H9 (cell line): ENCODE measurements around the gene TNFSF10. TPM values are rescaled to one million over a fixed set of nuclear protein-coding genes. Genes with fewer than 3 reads are reported as not detected.

Experiments used
- DNase-seq: peaks from one replicate; pipeline ENCODE4 v3.0.0-alpha.2; 2017
- H2AFZ ChIP-seq: one replicate; pipeline ENCODE4 v1.6.1; 2013; ENCODE audit warnings: mild to moderate bottlenecking, low read length, control low read depth, moderate library complexity
- H2AK5ac ChIP-seq: 2 replicates; pipeline ENCODE4 v1.6.1; 2013; ENCODE audit warnings: low read length, control low read depth, mixed read lengths; ENCODE audit not compliant: insufficient read length
- H2BK120ac ChIP-seq: one replicate; pipeline ENCODE4 v1.6.1; 2013; ENCODE audit warnings: low read depth, mild to moderate bottlenecking, low read length, control low read depth, inconsistent platforms; ENCODE audit not compliant: poor library complexity, severe bottlenecking
- H2BK12ac ChIP-seq: 2 replicates; pipeline ENCODE4 v1.6.1; 2013; ENCODE audit warnings: low read length, control low read depth, mixed read lengths, low read depth; ENCODE audit not compliant: insufficient read length
- H2BK15ac ChIP-seq: 2 replicates; pipeline ENCODE4 v1.6.1; 2013; ENCODE audit warnings: low read depth, low read length, control low read depth
- H2BK20ac ChIP-seq: one replicate; pipeline ENCODE4 v1.6.1; 2013; ENCODE audit warnings: low read depth, mild to moderate bottlenecking, low read length, control low read depth, inconsistent platforms; ENCODE audit not compliant: poor library complexity, severe bottlenecking
- H2BK5ac ChIP-seq: 2 replicates; pipeline ENCODE4 v1.6.1; 2013; ENCODE audit warnings: low read length, control low read depth, mixed read lengths; ENCODE audit not compliant: insufficient read length
- H3K14ac ChIP-seq: 2 replicates; pipeline ENCODE4 v1.6.1; 2013; ENCODE audit warnings: low read length, control low read depth; ENCODE audit not compliant: insufficient read depth
- H3K18ac ChIP-seq: 2 replicates; pipeline ENCODE4 v1.6.1; 2013; ENCODE audit warnings: low read depth, mild to moderate bottlenecking, mixed read lengths, low read length, control low read depth; ENCODE audit not compliant: insufficient read length
- H3K23ac ChIP-seq: 2 replicates; pipeline ENCODE4 v1.6.1; 2013; ENCODE audit warnings: low read length, control low read depth, mixed read lengths, low read depth; ENCODE audit not compliant: insufficient read length
- H3K23me2 ChIP-seq: 2 replicates; pipeline ENCODE4 v1.6.1; 2013; ENCODE audit warnings: low read depth, mild to moderate bottlenecking, mixed read lengths, low read length, control low read depth; ENCODE audit not compliant: insufficient read length, poor library complexity, severe bottlenecking
- H3K27ac ChIP-seq: 2 replicates; pipeline ENCODE4 v1.5.1; 2013; ENCODE audit warnings: low read length, control low read depth, mixed read lengths, low read depth; ENCODE audit not compliant: insufficient read length
- H3K27me3 ChIP-seq: 2 replicates; pipeline ENCODE4 v1.6.1; 2013; ENCODE audit warnings: low read length, control low read depth, inconsistent platforms; ENCODE audit not compliant: insufficient read depth
- H3K4ac ChIP-seq: 2 replicates; pipeline ENCODE4 v1.6.1; 2013; ENCODE audit warnings: low read depth, mild to moderate bottlenecking, control low read depth, inconsistent platforms, low read length, moderate library complexity
- H3K4me1 ChIP-seq: 2 replicates; pipeline ENCODE4 v1.6.1; 2013; ENCODE audit warnings: low read length, control low read depth, inconsistent platforms; ENCODE audit not compliant: insufficient read depth
- H3K4me2 ChIP-seq: 2 replicates; pipeline ENCODE4 v1.6.1; 2013; ENCODE audit warnings: low read length, control low read depth, mixed read lengths; ENCODE audit not compliant: insufficient read length, insufficient read depth
- H3K56ac ChIP-seq: 2 replicates; pipeline ENCODE4 v1.6.1; 2013; ENCODE audit warnings: low read depth, mild to moderate bottlenecking, mixed read lengths, low read length, control low read depth; ENCODE audit not compliant: insufficient read length
- H3K79me1 ChIP-seq: 2 replicates; pipeline ENCODE4 v1.6.1; 2013; ENCODE audit warnings: low read depth, mild to moderate bottlenecking, moderate library complexity, low read length, control low read depth, inconsistent platforms; ENCODE audit not compliant: insufficient read depth, poor library complexity, severe bottlenecking
- H3K79me2 ChIP-seq: 2 replicates; pipeline ENCODE4 v1.6.1; 2013; ENCODE audit warnings: low read length, control low read depth, inconsistent platforms; ENCODE audit not compliant: insufficient read depth
- H3K9ac ChIP-seq: 2 replicates; pipeline ENCODE4 v1.6.1; 2013; ENCODE audit warnings: low read length, control low read depth, mixed read lengths; ENCODE audit not compliant: insufficient read length; ENCODE audit errors: extremely low read depth
- H3K9me3 ChIP-seq: one replicate; pipeline ENCODE4 v1.6.1; 2013; ENCODE audit warnings: low read depth, low read length, inconsistent platforms; ENCODE audit not compliant: control insufficient read depth
- H3T11ph ChIP-seq: one replicate; pipeline ENCODE4 v1.6.1; 2013; ENCODE audit warnings: mild to moderate bottlenecking, low read length, control low read depth, inconsistent platforms
- H4K20me1 ChIP-seq: one replicate; pipeline ENCODE4 v1.6.1; 2013; ENCODE audit not compliant: control insufficient read depth, insufficient read length, insufficient read depth
- H4K5ac ChIP-seq: 2 replicates; pipeline ENCODE4 v1.6.1; 2013; ENCODE audit warnings: low read depth, mild to moderate bottlenecking, mixed read lengths, low read length, control low read depth; ENCODE audit not compliant: insufficient read length
- H4K8ac ChIP-seq: replicated peaks from 2 replicates; pipeline ENCODE4 v1.6.1; 2013; ENCODE audit warnings: low read length, control low read depth, mixed read lengths, low read depth; ENCODE audit not compliant: insufficient read length
- H4K91ac ChIP-seq: 2 replicates; pipeline ENCODE4 v1.6.1; 2013; ENCODE audit warnings: low read depth, mild to moderate bottlenecking, moderate library complexity, mixed read lengths, low read length, control low read depth; ENCODE audit not compliant: insufficient read length
- H3K27ac Mint-ChIP-seq, 3 experiments: 2 replicates in 2 of 3; 3 replicates in 1 of 3; pipeline ENCODE4 v1.8.0; 2020 to 2021; ENCODE audit warnings: mixed read lengths in 3 of 3, mild to moderate bottlenecking in 1 of 3, moderate library complexity in 1 of 3
- H3K27me3 Mint-ChIP-seq: 2 replicates; pipeline ENCODE4 v1.8.0; 2021; ENCODE audit warnings: low read depth, mild to moderate bottlenecking, moderate library complexity, mixed read lengths
- H3K36me3 Mint-ChIP-seq, 3 experiments: 2 replicates in 2 of 3; 3 replicates in 1 of 3; pipeline ENCODE4 v1.8.0; 2020 to 2021; ENCODE audit warnings: low read depth in 3 of 3, mixed read lengths in 3 of 3; ENCODE audit not compliant: insufficient read depth in 1 of 3
- H3K4me1 Mint-ChIP-seq, 2 experiments: 2 replicates each; pipeline ENCODE4 v1.8.0; 2020; ENCODE audit warnings: mixed read lengths in 2 of 2
- H3K4me3 Mint-ChIP-seq, 2 experiments: 2 replicates in 1 of 2; 3 replicates in 1 of 2; pipeline ENCODE4 v1.8.0; 2020 to 2021; ENCODE audit warnings: mild to moderate bottlenecking in 2 of 2, mixed read lengths in 2 of 2, moderate library complexity in 1 of 2
- H3K9me3 Mint-ChIP-seq, 2 experiments: 2 replicates in 1 of 2; 3 replicates in 1 of 2; pipeline ENCODE4 v1.8.0; 2020; ENCODE audit warnings: mild to moderate bottlenecking in 2 of 2, mixed read lengths in 2 of 2, moderate library complexity in 1 of 2
- CTCF ChIP-seq: fragments of 200-600 bp; sonication (generic); conservative IDR thresholded peaks from 3 replicates; pipeline ENCODE4 v1.8.0; 2021; ENCODE audit warnings: antibody characterized with exemption, mild to moderate bottlenecking
- WGBS: extraction: QIAGEN DNeasy Blood & Tissue Kit; methylation state at CpG from one replicate; pipeline ENCODE4 v1.1.7; 2013; ENCODE audit warnings: missing lambda C conversion rate, low lambda C conversion rate, mixed read lengths; ENCODE audit not compliant: insufficient read length; ENCODE audit errors: extremely low coverage; 5-methylcytosine and 5-hydroxymethylcytosine counted together
- total RNA-seq: library from RNA; stranded (reverse); gene quantifications from 2 replicates; pipeline ENCODE4 v1.2.1, GENCODE V29; 2021

TNFSF10 gene
- total RNA-seq, 1 experiment from 2014 or later = not detected

- no peak overlapping the region for H2BK120ac ChIP-seq
Observed at GRCh38 chr3:172553526-172554252, 30.5 kb upstream of the TNFSF10 start.

More at GRCh38 chr3:172553526-172554252, 30.5 kb upstream of the TNFSF10 start:
- WGBS = no CpG with 5 or more reads among the region's 6 CpGs
- H3K36me3 Mint-ChIP-seq = no peaks in the 10 kb centered on the region
- no peak overlapping the region for H3K27ac ChIP-seq
- no peak overlapping the region for H3K27ac Mint-ChIP-seq
- no peak overlapping the region for H3K23ac ChIP-seq
- no peak for TF ChIP-seq CTCF
- H2AFZ ChIP-seq = no peak overlapping the region
- H3K9ac ChIP-seq = no peak overlapping the region
- no peaks in the 10 kb centered on the region for H3K4me1 ChIP-seq
- H3K27me3 ChIP-seq = no peaks in the 10 kb centered on the region
- H4K20me1 ChIP-seq = no peaks in the 10 kb centered on the region
- H3K9me3 Mint-ChIP-seq = no peaks in the 10 kb centered on the region
- no peak overlapping the region for H4K91ac ChIP-seq
- no peaks in the 10 kb centered on the region for H3K9me3 ChIP-seq
- H2AK5ac ChIP-seq = no peak overlapping the region
- H3K79me1 ChIP-seq = no peaks in the 10 kb centered on the region
- H3K56ac ChIP-seq = no peak overlapping the region
- no peak overlapping the region for H3K14ac ChIP-seq
- no peaks in the 10 kb centered on the region for H3K4me1 Mint-ChIP-seq
- H4K8ac ChIP-seq = no peak overlapping the region
- no peak overlapping the region for H2BK15ac ChIP-seq
- DNase-seq = no peak
- H2BK20ac ChIP-seq = no peak overlapping the region
- no peak overlapping the region for H2BK12ac ChIP-seq
- no peak overlapping the region for H2BK5ac ChIP-seq
- no peak overlapping the region for H4K5ac ChIP-seq
- H3K4me3 Mint-ChIP-seq = no peak overlapping the region
- no peak overlapping the region for H3K18ac ChIP-seq
- no peak overlapping the region for H3K4ac ChIP-seq
- H3K4me2 ChIP-seq = no peak overlapping the region
- H3K23me2 ChIP-seq = no peaks in the 10 kb centered on the region
- H3K79me2 ChIP-seq = no peaks in the 10 kb centered on the region
- no peak overlapping the region for H3T11ph ChIP-seq
- no peaks in the 10 kb centered on the region; the same call in 1 of the 2 replicates for H3K27me3 Mint-ChIP-seq
